Measurements from ENCODE around the gene MCFD2.

Gene MCFD2

GRCh38 chr2:46891956-46892553, 23.6 kb downstream of the MCFD2 start:
- no peak overlapping the region for H3K4me3 ChIP-seq (replicated peaks; ENCODE audit: low read depth, low read length)
- DNase-seq (ENCODE audit: extremely low read depth, low read depth), result no peak
- TF ChIP-seq, protein P1, sequence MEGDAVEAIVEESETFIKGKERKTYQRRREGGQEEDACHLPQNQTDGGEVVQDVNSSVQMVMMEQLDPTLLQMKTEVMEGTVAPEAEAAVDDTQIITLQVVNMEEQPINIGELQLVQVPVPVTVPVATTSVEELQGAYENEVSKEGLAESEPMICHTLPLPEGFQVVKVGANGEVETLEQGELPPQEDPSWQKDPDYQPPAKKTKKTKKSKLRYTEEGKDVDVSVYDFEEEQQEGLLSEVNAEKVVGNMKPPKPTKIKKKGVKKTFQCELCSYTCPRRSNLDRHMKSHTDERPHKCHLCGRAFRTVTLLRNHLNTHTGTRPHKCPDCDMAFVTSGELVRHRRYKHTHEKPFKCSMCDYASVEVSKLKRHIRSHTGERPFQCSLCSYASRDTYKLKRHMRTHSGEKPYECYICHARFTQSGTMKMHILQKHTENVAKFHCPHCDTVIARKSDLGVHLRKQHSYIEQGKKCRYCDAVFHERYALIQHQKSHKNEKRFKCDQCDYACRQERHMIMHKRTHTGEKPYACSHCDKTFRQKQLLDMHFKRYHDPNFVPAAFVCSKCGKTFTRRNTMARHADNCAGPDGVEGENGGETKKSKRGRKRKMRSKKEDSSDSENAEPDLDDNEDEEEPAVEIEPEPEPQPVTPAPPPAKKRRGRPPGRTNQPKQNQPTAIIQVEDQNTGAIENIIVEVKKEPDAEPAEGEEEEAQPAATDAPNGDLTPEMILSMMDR (IDR thresholded peaks at IDR 0.05; ENCODE audit: low read depth, low read length, missing control alignments), result no peak

- TF ChIP-seq, protein P1 (IDR thresholded peaks at IDR 0.05; ENCODE audit: low read depth, low read length, missing control alignments), result no peak
- DNase-seq (ENCODE audit: extremely low read depth, low read depth), result no peak
- no peak overlapping the region for H3K4me3 ChIP-seq (replicated peaks; ENCODE audit: low read depth, low read length)
Measured at GRCh38 chr2:46888421-46888952, 27.1 kb downstream of the MCFD2 start.

DNA sequence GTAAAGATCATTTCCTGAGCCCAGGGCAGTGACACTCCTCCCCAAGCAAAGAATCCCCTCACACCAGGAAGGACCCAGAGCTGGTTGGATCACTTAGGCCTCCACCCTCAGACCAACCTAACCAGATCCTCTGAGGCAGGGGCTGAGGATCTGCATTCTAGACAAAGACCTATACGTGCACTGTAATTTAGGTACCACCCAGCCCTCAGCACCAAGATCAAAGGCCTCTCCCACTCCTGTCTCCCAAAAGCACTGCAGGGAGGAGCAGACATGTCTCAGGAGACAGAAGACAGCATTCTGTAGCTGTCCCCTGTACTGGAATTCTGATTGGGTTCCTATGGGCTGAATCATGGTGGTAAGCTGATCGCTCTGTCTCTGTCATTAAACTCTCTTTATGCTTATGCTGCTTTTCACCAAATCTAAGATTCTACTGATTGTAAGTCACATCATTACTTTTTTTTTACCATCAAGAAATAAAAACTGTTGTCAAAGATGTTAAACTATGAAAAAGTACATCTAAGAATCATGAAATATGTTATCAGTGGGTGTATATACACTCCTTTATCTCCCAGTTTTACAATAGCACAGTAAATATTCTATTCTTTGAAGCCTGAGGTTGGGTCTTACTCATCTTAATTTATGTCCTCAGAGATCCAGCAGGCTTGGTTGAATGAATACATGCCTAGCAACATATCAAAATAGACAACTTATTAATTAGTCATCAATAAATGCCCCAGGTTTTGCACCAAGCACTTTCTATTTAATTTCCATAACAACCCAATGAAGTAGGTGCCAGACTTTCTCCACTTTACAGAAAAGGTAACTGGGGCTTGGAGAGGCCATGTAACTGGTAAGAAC, 28.3 kb downstream of the MCFD2 start:
- TF ChIP-seq, protein P1 (IDR thresholded peaks at IDR 0.05; ENCODE audit: low read depth, low read length, missing control alignments), result no peak
- no peak for DNase-seq (ENCODE audit: extremely low read depth, low read depth)
- no peak overlapping the region for H3K4me3 ChIP-seq (replicated peaks; ENCODE audit: low read depth, low read length)

DNA sequence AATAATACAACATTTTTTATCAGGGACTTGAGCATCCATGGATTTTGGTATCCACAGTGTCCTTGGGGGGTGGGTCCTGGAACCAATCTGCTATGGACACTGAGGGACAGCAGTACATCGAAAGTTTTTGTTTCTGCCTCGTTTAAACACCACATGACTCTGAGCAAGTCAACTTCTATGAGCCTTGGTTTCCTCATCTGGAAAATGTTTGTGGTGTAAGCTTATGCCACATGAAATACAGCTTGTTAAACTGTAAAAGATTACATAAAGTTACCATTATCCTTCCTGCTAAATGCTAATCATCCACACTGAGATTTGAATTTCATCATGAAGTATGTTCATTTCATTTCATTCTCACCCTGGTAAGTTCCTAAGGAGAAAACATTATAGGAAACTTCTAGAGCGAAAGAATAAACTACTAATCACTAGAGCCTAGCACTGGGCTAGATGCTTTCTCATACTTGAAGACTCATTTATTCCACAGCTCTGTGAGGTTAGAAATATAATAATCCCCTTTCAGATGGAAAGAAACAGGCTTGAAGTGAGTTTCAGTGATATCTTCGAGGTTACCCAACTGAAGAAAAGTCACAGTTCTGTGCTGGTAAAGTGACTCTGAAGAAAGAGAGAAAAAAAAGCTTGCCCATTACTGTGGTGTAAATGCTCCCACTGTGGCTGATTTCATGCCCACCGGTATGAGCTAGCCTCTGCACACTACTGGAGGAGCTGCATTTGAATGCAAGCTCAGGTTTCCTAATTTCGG, 29.2 kb downstream of the MCFD2 start:
- H3K4me3 ChIP-seq (replicated peaks; ENCODE audit: low read depth, low read length), result no peak overlapping the region
- TF ChIP-seq, protein P1 (IDR thresholded peaks at IDR 0.05; ENCODE audit: low read depth, low read length, missing control alignments), result no peak
- no peak for DNase-seq (ENCODE audit: extremely low read depth, low read depth)

DNA sequence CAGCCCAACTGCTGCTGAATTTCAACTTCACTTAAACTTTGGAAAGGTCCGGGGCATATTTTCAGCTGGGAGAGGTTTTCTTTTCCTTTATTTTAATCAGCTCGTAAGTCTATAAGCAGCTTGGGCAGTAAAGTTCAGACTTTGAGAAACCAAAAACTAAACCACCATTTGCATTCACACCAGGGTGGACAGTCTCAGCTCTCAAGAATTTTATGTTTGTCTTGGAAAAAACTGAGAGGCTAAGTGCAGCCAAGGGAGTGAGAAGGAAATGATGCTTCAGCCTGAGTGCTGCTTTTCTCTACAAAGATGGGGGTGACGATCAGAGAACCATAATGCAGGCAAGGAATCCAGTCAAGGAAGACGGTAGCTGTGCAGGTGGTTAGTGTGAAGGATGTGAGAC, 30.2 kb downstream of the MCFD2 start:
- TF ChIP-seq, protein P1 (IDR thresholded peaks at IDR 0.05; ENCODE audit: low read depth, low read length, missing control alignments), result no peak
- no peak overlapping the region for H3K4me3 ChIP-seq (replicated peaks; ENCODE audit: low read depth, low read length)
- DNase-seq (ENCODE audit: extremely low read depth, low read depth), result no peak

DNA sequence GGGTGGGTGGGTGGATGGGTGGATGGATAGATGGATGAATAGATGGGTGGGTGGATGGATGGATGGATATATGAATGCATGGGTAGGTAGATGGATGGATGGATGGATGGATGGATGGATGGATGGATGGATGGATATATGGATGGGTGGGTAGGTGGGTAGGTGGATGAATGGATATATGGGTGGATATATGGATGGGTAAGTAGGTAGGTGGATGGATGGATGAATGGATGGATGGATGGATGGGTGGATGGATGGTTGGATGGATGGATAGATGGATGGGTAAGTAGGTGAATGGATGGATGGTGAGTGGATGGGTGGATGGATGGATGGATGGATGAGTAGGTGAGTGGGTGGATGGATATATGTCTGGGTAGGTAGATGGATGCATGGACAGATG, 36.1 kb downstream of the MCFD2 start:
- no peak for DNase-seq (ENCODE audit: extremely low read depth, low read depth)
- no peak overlapping the region for H3K4me3 ChIP-seq (replicated peaks; ENCODE audit: low read depth, low read length)
- TF ChIP-seq, protein P1 (IDR thresholded peaks at IDR 0.05; ENCODE audit: low read depth, low read length, missing control alignments), result no peak

Measured in HFF-Myc (cell line).